ENCODE results near the gene CNPPD1.

CNPPD1 gene

GRCh38 chr2:219214141-219214540 lies 37.4 kb upstream of the CNPPD1 start:
- TF ChIP-seq POLR2A (IDR thresholded peaks at IDR 0.05; ENCODE audit: low read length) = peak; percentile 11
- TF ChIP-seq GATA1 (IDR thresholded peaks at IDR 0.05; ENCODE audit: low read depth, low read length) = no peak

DNA sequence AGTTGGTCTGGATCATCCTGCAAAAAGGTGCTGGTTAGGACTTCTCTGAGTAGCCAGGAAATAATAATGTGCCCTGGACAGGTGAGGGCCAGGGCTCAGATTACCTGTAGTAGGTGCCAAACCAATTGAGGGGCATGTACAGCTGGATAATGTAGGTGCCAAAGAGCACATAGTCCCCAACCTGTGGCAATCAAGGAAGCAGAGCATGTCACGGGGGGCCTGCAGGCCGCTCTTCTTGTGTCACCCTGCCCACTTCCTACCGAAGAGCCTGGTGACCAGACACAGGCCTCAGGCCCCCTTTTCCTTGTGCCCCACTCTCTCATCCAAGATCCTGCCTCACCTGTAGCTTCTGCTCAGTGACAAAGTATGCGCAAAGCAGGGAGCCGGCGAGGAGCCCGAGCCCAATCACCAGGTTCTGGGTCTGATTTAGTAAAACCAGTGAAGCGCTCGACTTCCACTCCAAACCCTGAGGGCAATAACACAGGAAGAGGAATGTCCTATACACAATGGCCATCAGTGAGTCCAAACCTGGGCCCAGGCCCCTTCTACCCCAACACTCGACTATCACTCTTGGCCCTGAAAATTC lies 36.9 kb upstream of the CNPPD1 start:
- TF ChIP-seq POLR2A (IDR thresholded peaks at IDR 0.05; ENCODE audit: low read length) (no peak), GATA1 (IDR thresholded peaks at IDR 0.05; ENCODE audit: low read depth, low read length) (no peak)
- no peak for DNase-seq

More at GRCh38 chr2:219214141-219214540, 37.4 kb upstream of the CNPPD1 start:
- DNase-seq = no peak

DNA sequence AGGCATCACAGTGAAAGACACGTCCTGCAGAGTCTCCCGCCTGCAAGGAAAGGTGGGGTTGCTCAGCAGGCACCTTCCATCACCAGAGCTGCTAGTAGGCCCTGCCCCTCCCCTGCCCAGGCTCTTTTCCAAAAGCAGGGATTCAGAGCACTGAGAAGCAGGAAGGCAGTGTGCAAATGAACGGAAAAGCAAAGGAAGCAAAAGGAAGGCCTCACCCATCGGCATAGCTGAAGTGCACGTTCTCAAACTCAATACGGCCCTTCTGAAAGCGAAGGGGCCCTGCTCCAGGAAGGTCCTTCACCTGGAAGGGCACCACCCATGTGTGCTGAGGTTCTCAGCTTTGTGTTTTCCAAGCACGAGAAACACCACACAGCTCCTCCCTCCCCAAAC lies 36.3 kb upstream of the CNPPD1 start:
- no peak for DNase-seq
- TF ChIP-seq POLR2A (IDR thresholded peaks at IDR 0.05; ENCODE audit: low read length) = no peak
- TF ChIP-seq GATA1 (IDR thresholded peaks at IDR 0.05; ENCODE audit: low read depth, low read length) = no peak

GRCh38 chr2:219210886-219211362 lies 34.2 kb upstream of the CNPPD1 start:
- no peak for TF ChIP-seq GATA1 (IDR thresholded peaks at IDR 0.05; ENCODE audit: low read depth, low read length)
- TF ChIP-seq POLR2A (IDR thresholded peaks at IDR 0.05; ENCODE audit: low read length) = peak; percentile 1
- DNase-seq = no peak

GRCh38 chr2:219210196-219210885 lies 33.6 kb upstream of the CNPPD1 start:
- DNase-seq = no peak
- TF ChIP-seq GATA1 (IDR thresholded peaks at IDR 0.05; ENCODE audit: low read depth, low read length) = no peak
- peak; percentile 34 for TF ChIP-seq POLR2A (IDR thresholded peaks at IDR 0.05; ENCODE audit: low read length)

GRCh38 chr2:219209236-219210195 lies 32.8 kb upstream of the CNPPD1 start:
- DNase-seq = no peak
- TF ChIP-seq POLR2A (IDR thresholded peaks at IDR 0.05; ENCODE audit: low read length) (no peak), GATA1 (IDR thresholded peaks at IDR 0.05; ENCODE audit: low read depth, low read length) (no peak)

DNA sequence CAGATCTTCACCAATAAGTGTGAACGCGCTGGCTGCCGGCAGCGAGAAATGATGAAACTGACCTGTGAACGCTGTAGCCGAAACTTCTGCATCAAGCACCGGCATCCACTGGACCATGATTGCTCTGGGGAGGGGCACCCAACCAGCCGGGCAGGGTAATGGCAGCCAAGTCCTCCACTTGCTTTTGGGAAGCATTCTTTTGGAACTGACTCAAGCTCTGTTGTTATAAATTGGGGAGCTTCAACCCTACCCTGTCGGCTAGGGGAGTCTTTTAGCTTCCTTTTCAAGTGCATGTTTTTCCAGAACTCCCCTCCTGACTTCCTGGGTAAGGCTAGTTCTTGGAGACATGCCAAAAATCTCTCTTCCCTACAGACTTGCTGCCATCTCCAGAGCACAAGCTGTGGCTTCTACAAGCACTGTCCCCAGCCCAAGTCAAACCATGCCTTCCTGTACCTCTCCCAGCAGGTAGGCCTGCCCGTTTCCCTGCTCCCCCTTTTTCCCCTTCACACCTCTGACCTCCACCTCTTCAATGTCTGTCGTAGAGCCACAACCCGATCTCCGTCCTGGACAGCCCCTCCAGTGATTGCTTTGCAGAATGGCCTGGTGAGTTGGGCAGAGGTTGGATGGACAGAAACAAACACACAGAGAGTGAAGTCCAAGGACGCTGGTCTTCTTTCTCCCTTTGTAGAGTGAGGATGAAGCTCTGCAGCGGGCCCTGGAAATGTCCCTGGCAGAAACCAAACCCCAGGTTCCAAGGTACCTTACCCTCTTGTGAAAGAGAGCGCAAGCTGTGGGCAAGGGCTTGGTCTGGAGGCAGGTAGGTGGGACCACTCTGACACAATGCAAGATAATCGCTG lies 31.4 kb upstream of the CNPPD1 start:
- DNase-seq = peak in 1 of 2 experiments; percentile 48
- TF ChIP-seq GATA1 (IDR thresholded peaks at IDR 0.05; ENCODE audit: low read depth, low read length) = no peak
- TF ChIP-seq POLR2A (IDR thresholded peaks at IDR 0.05; ENCODE audit: low read length) = peak; percentile 13

DNA sequence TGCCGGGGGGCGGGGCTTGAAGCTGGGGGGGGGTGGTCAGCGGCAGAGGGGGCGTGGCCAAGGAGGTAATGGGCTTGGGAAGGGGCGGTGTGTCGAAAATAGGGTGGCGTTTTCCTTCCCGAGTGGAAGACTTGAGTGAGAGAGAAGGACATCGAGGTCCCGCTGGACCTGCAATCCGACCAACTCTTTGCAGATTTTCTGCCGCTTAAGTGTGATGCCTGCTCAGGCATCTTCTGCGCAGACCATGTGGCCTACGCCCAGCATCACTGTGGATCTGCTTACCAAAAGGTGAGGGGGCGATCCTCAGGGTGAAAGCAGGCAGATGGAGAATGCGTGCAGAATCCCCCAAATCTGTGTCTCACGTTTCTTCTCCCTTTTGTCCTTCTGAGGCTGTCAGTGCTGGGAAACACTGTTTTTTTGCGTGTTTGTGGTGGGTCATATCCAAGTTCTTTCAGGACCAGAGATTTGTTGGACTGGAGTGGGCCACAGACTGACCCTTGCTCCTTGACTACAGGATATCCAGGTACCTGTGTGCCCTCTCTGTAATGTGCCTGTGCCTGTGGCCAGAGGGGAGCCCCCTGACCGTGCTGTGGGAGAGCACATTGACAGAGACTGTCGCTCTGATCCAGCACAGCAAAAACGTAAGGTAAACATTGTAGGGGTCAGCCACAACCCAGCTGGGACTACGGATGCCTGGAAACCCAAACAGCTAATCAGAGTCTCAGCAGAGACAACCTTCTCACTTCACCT lies 30.6 kb upstream of the CNPPD1 start:
- no peak for DNase-seq
- TF ChIP-seq GATA1 (IDR thresholded peaks at IDR 0.05; ENCODE audit: low read depth, low read length) = no peak
- peak; percentile 19 for TF ChIP-seq POLR2A (IDR thresholded peaks at IDR 0.05; ENCODE audit: low read length)

DNA sequence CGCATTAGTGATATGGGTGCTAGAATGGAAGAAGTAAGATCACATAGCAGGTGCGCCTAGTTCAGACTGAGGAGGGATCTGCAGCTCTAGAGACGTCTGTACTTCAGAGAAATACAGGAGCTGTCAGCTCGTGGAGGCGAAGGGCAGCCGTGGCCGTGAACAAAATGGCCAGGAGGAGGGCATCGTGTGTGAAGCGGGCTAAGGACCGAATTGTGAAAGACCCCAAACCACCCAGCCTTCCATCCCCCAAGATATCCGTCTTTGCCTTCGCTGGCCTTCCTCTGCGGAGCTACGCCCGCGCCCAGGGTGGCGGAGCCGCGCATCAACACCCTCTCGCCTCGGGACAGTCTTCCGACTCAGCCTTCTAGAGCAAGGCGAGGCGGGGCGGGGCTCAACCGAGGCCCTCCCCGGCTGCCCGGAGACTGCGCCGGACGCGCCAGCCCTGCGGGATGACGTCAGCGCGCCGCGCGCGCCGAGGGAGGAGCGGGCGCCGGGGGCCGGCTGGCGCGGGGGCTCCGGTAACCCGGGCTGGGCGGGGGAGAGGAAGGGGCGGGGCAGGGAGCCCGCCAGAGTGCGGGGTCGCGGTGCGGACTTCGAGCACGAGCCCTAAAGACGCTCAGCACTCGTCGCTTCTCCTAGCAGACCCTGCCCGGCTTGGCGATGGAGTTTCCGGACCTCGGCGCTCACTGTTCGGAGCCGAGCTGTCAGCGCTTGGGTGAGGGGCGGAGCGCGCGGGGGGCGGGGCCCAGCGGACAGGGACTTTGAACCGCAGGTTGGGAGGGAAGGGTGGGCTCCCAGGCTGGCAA lies 29.8 kb upstream of the CNPPD1 start, which contains the start of gene ZFAND2B:
TSS of gene ZFAND2B (plus strand) at position 455 of the 806 bp plus-strand sequence. CDS start at position 661, 206 bp downstream.
- TF ChIP-seq GATA1 (IDR thresholded peaks at IDR 0.05; ENCODE audit: low read depth, low read length) (no peak), POLR2A (IDR thresholded peaks at IDR 0.05; ENCODE audit: low read length) (peak; percentile 97)
- peak; percentile 95 to 97 for DNase-seq

GRCh38 chr2:219205981-219206327 lies 29.2 kb upstream of the CNPPD1 start:
- no peak for TF ChIP-seq GATA1 (IDR thresholded peaks at IDR 0.05; ENCODE audit: low read depth, low read length)
- no peak for TF ChIP-seq POLR2A (IDR thresholded peaks at IDR 0.05; ENCODE audit: low read length)
- DNase-seq = no peak

DNA sequence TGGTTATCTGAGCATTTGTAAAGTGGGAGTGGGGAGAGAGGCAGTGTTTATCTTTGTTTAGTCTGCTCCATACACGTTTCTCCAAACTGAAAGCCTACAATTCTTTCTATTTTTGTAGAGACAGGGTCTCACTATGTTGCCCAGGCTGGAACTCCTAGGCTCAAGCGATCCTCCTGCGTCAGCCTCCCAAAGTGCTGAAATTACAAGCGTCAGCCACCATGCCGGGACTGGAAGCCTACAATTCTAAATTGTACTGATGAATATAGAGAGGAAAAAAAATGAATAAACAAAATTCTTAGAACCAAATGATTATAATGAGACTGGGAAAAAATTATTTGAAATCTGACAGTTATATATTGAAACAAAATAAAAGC lies 28.4 kb upstream of the CNPPD1 start:
- no peak for TF ChIP-seq GATA1 (IDR thresholded peaks at IDR 0.05; ENCODE audit: low read depth, low read length)
- no peak for TF ChIP-seq POLR2A (IDR thresholded peaks at IDR 0.05; ENCODE audit: low read length)
- DNase-seq = no peak
